ENCODE measurements around the gene WWOX.

- no peak for TF ChIP-seq CTCF (IDR thresholded peaks at IDR 0.05)
- TF ChIP-seq POLR2A (IDR thresholded peaks at IDR 0.05), result no peak
Measured at GRCh38 chr16:78259873-78260272, 160.4 kb downstream of the WWOX start.

All from thyroid gland (tissue), 4 donors.